Lung (tissue), 12 donors: Measurements from ENCODE around the gene MS4A18. TPM values are rescaled to one million over a fixed set of nuclear protein-coding genes. Genes with fewer than 3 reads are reported as not detected.

Source experiments
- ATAC-seq: fragments of 200-7000 bp; cut with Tn5 transposase; one replicate; pipeline ENCODE4 v1.9.1; 2020; ENCODE audit warnings: moderate number of reproducible peaks; ENCODE audit not compliant: insufficient read depth, low FRiP score
- DNase-seq, 3 donors: peaks; one replicate each; pipeline ENCODE4 v3.0.0-alpha.2; 2013 to 2017
- H3K27ac ChIP-seq, 2 donors: one replicate each; pipeline ENCODE4 v1.5.1; 2013; ENCODE audit warnings: mild to moderate bottlenecking in 2 of 2, moderate library complexity in 2 of 2, control low read depth in 1 of 2, inconsistent platforms in 1 of 2, low read depth in 1 of 2, low read length in 1 of 2
- H3K27me3 ChIP-seq, 3 donors: one replicate each; pipeline ENCODE4 v1.5.1; 2013; ENCODE audit warnings: low read length in 2 of 3; ENCODE audit not compliant: control insufficient read depth in 3 of 3, insufficient read depth in 3 of 3
- H3K36me3 ChIP-seq, 4 donors: one replicate each; pipeline ENCODE4 v1.5.1; 2013; ENCODE audit warnings: low read length in 4 of 4, mild to moderate bottlenecking in 1 of 4, moderate library complexity in 1 of 4; ENCODE audit not compliant: control insufficient read depth in 4 of 4, insufficient read depth in 4 of 4
- H3K4me1 ChIP-seq, 5 donors: one replicate each; pipeline ENCODE4 v1.5.1; 2013; ENCODE audit warnings: low read length in 5 of 5, mild to moderate bottlenecking in 2 of 5, moderate library complexity in 1 of 5; ENCODE audit not compliant: control insufficient read depth in 5 of 5, insufficient read depth in 5 of 5
- H3K4me3 ChIP-seq: one replicate; pipeline ENCODE4 v1.5.1; 2013; ENCODE audit warnings: mild to moderate bottlenecking, control low read depth, moderate library complexity
- H3K9ac ChIP-seq, 2 donors: one replicate each; pipeline ENCODE4 v1.5.1; 2013; ENCODE audit warnings: low read length in 2 of 2, control low read depth in 1 of 2; ENCODE audit not compliant: insufficient read depth in 1 of 2
- H3K9me3 ChIP-seq, 4 donors: one replicate each; pipeline ENCODE4 v1.5.1; 2013; ENCODE audit warnings: low read length in 3 of 4, mild to moderate bottlenecking in 1 of 4, moderate library complexity in 1 of 4; ENCODE audit not compliant: control insufficient read depth in 4 of 4, insufficient read depth in 3 of 4
- CTCF ChIP-seq: IDR thresholded peaks from 2 replicates; pipeline ENCODE4 v1.5.1; 2012; ENCODE audit warnings: mild to moderate bottlenecking; ENCODE audit errors: control extremely low read depth, extremely low read depth
- WGBS, 2 donors: extraction: QIAGEN DNeasy Blood & Tissue Kit; methylation state at CpG; one replicate each; pipeline ENCODE4 v1.1.7; 2013; 5-methylcytosine and 5-hydroxymethylcytosine counted together
- polyA plus RNA-seq, 2 donors: library from polyadenylated mRNA; stranded (reverse); fragments of 200-250 nt; gene quantifications; one replicate each; pipeline ENCODE4 v1.2.1, GENCODE V29; 2013
- total RNA-seq, 2 donors: library from RNA; depleted of rRNA in 1 of 2; stranded (reverse); fragments of >200 nt in 1 of 2; gene quantifications; one replicate each; pipeline ENCODE4 v1.2.1, GENCODE V29; 2014 to 2021
- donor health status: control.
- donor health status: control.
- donor health status: Bipolar disorder and iron deficiency.
- donor health status: healthy.
- donor health status: DM: yes; HTN: yes; CAD: no.

The MS4A18 gene
- total and polyA plus RNA-seq, 4 donors, result 0.03 TPM; not detected in 3

- no peaks in the 10 kb centered on the region for H3K27me3 ChIP-seq
- H3K36me3 ChIP-seq, result no peaks in the 10 kb centered on the region
- H3K9ac ChIP-seq, result no peak overlapping the region
- DNase-seq (no peak), ATAC-seq (no peak)
- TF ChIP-seq CTCF, result no peak
- 67 to 74% methylated on average over 7 of the region's 7 CpGs for WGBS, 2 donors
- no peak overlapping the region for H3K27ac ChIP-seq
- H3K4me3 ChIP-seq, result no peak overlapping the region
- H3K9me3 ChIP-seq, result peaks cover 0 to 13% (median 2%) of the 10 kb centered on the region in 4 donors
- no peaks in the 10 kb centered on the region for H3K4me1 ChIP-seq
Observed at GRCh38 chr11:60739114-60739513, 14.6 kb downstream of the MS4A18 start.

- no peak for ATAC-seq
Observed at GRCh38 chr11:60740573-60740972, 16.1 kb downstream of the MS4A18 start.

GRCh38 chr11:60741421-60741820 lies 16.9 kb downstream of the MS4A18 start:
- ATAC-seq, result no peak
- Histone ChIP-seq H3K36me3 (no peaks in the 10 kb centered on the region), H3K9me3 (peaks cover 0 to 13% (median 2%) of the 10 kb centered on the region in 4 donors), H3K27ac (no peak overlapping the region), H3K9ac (no peak overlapping the region), H3K4me1 (no peaks in the 10 kb centered on the region), H3K4me3 (no peak overlapping the region), H3K27me3 (no peaks in the 10 kb centered on the region)
- no peak for TF ChIP-seq CTCF
- WGBS, 2 donors, result 88 to 93% methylated on average over 3 of the region's 3 CpGs
- no peak for DNase-seq

More at GRCh38 chr11:60740573-60740972, 16.1 kb downstream of the MS4A18 start:
- Histone ChIP-seq H3K9me3 (peaks cover 0 to 13% (median 2%) of the 10 kb centered on the region in 4 donors), H3K4me3 (no peak overlapping the region), H3K27ac (no peak overlapping the region), H3K9ac (no peak overlapping the region), H3K4me1 (no peaks in the 10 kb centered on the region), H3K36me3 (no peaks in the 10 kb centered on the region), H3K27me3 (no peaks in the 10 kb centered on the region)
- DNase-seq, result no peak
- TF ChIP-seq CTCF, result no peak

DNA sequence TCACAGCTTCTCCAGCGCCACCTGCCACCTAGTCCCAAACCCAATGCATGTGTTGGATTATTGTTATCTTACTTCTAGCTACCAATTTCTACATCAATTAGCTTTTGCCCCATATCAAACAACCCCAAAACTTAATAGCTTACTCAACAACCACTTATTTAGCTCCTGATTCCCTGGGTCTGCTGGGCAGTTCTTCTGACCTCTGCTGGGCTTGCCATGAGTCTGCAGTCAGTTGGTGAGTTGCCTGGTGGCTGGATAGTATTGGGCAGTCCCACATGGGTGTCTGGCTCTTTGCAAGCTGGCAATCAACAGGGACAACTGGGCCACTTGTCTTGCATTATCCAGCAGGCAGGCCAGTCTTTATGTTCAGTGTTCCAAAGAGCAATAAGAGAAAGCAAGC lies 18.5 kb downstream of the MS4A18 start:
- 84 to 85% methylated on average over 1 of the region's 1 CpG for WGBS, 2 donors
- Histone ChIP-seq H3K4me3 (no peak overlapping the region), H3K9me3 (peaks cover 0 to 13% (median 2%) of the 10 kb centered on the region in 4 donors), H3K27me3 (no peaks in the 10 kb centered on the region), H3K4me1 (no peaks in the 10 kb centered on the region), H3K27ac (no peak overlapping the region), H3K9ac (no peak overlapping the region), H3K36me3 (no peaks in the 10 kb centered on the region)
- no peak for DNase-seq
- TF ChIP-seq CTCF, result no peak
- ATAC-seq, result no peak
